ENCODE results near the gene NUMBL.

GRCh38 chr19:40713939-40714338, 23.5 kb upstream of the NUMBL start:
- no peak for TF ChIP-seq POLR2A (IDR thresholded peaks at IDR 0.05)
- TF ChIP-seq CTCF (IDR thresholded peaks at IDR 0.05), result no peak
